HCT116 (cell line): ENCODE data around the gene GALT. TPM values are rescaled to one million over a fixed set of nuclear protein-coding genes. Genes with fewer than 3 reads are reported as not detected.

Experiments used
- ATAC-seq: fragments of 200-7000 bp; cut with Tn5 transposase; 2 replicates; pipeline ENCODE4 v1.9.1; 2020; ENCODE audit warnings: mild to moderate bottlenecking, moderate library complexity
- BruUV-seq: library from RNA; stranded (reverse); fragments of 400-500 nt; replicated peaks from 2 replicates; lab custom pipeline; 2021; lab: Mats Ljungman, UMichigan
- CTCF ChIA-PET: fragments of 300-600 bp; sonication (Branson Sonifier 250); formaldehyde crosslinking; loops from one replicate; lab custom pipeline; 2021; ENCODE audit warnings: antibody characterized with exemption; lab: Charles Lee
- POLR2A ChIA-PET: fragments of 300-600, 350-600 bp; sonication (Branson Sonifier 250); formaldehyde crosslinking; loops from one replicate; lab custom pipeline; 2021; ENCODE audit warnings: antibody characterized with exemption; lab: Charles Lee
- RAD21 ChIA-PET, 2 experiments: fragments of 300-600 bp; sonication (Branson Sonifier 250); formaldehyde crosslinking; loops; one replicate each; lab custom pipeline; 2023; ENCODE audit warnings: low total read pairs in 2 of 2; ENCODE audit not compliant: uncharacterized antibody in 2 of 2, unreplicated experiment in 2 of 2, low non-redundant PET in 1 of 2; lab: Charles Lee
- DNase-seq: peaks from one replicate; pipeline ENCODE4 v3.0.0-alpha.2; 2010; ENCODE audit warnings: low read depth, low spot score
- H2AFZ ChIP-seq: fragments of 200-600 bp; shearing (Covaris generic), sonication (generic); 2 replicates; pipeline ENCODE4 v1.6.1; 2017; ENCODE audit warnings: low read depth, mixed run types, mixed read lengths, antibody characterized with exemption, low read length; ENCODE audit not compliant: poor library complexity, severe bottlenecking
- H3K27ac ChIP-seq: 2 replicates; pipeline ENCODE4 v1.5.1; 2012; ENCODE audit warnings: low read depth, low read length
- H3K27me3 ChIP-seq: fragments of 200-600 bp; sonication (generic); 2 replicates; pipeline ENCODE4 v1.6.1; 2016; ENCODE audit warnings: mixed run types, low read length, mixed read lengths; ENCODE audit not compliant: insufficient read depth
- H3K36me3 ChIP-seq, 2 experiments: fragments of 200-500 bp in 1 of 2; fragments of 200-600 bp in 1 of 2; sonication (Bioruptor generic) in 1 of 2; sonication (generic) in 1 of 2; 2 replicates each; pipeline versions ENCODE4 v1.5.1 to v1.6.1; 2014 to 2016; ENCODE audit warnings: low read length in 2 of 2, inconsistent platforms in 1 of 2, mixed read lengths in 1 of 2, mixed run types in 1 of 2; ENCODE audit not compliant: insufficient read depth in 2 of 2, control insufficient read depth in 1 of 2
- H3K4me1 ChIP-seq, 2 experiments: fragments of 200-600 bp in 1 of 2; sonication (generic) in 1 of 2; 2 replicates each; pipeline versions ENCODE4 v1.5.1 to v1.6.1; 2012 to 2017; ENCODE audit warnings: low read length in 2 of 2, inconsistent platforms in 1 of 2, mild to moderate bottlenecking in 1 of 2, mixed read lengths in 1 of 2, mixed run types in 1 of 2, moderate library complexity in 1 of 2; ENCODE audit not compliant: insufficient read depth in 2 of 2, control insufficient read depth in 1 of 2
- H3K4me2 ChIP-seq: fragments of 200-600 bp; sonication (generic); 2 replicates; pipeline ENCODE4 v1.6.1; 2017; ENCODE audit warnings: mixed run types, low read length, mixed read lengths
- H3K4me3 ChIP-seq, 2 experiments: fragments of 200-600 bp in 1 of 2; sonication (generic) in 1 of 2; replicated peaks in 1 of 2; 2 replicates each; pipeline ENCODE4 v1.5.1; 2011 to 2016; ENCODE audit warnings: low read length in 2 of 2, control low read depth in 1 of 2, low read depth in 1 of 2, mild to moderate bottlenecking in 1 of 2, mixed read lengths in 1 of 2, mixed run types in 1 of 2
- H3K79me2 ChIP-seq: fragments of 200-600 bp; sonication (generic); 2 replicates; pipeline ENCODE4 v1.6.1; 2017; ENCODE audit warnings: mild to moderate bottlenecking, mixed run types, low read length, moderate library complexity, mixed read lengths; ENCODE audit not compliant: insufficient read depth
- H3K9ac ChIP-seq: fragments of 200-600 bp; sonication (generic); 2 replicates; pipeline ENCODE4 v1.6.1; 2016; ENCODE audit warnings: low read length, mixed read lengths
- H3K9me2 ChIP-seq: fragments of 200-600 bp; sonication (generic), shearing (Covaris generic); 2 replicates; pipeline ENCODE4 v1.6.1; 2017; ENCODE audit warnings: mixed run types, mild to moderate bottlenecking, moderate library complexity; ENCODE audit not compliant: insufficient read depth
- H3K9me3 ChIP-seq, 2 experiments: fragments of 200-500 bp in 1 of 2; fragments of 200-600 bp in 1 of 2; sonication (Bioruptor generic) in 1 of 2; sonication (generic) in 1 of 2; 2 replicates each; pipeline ENCODE4 v1.6.1; 2014 to 2017; ENCODE audit warnings: low read length in 2 of 2, mixed read lengths in 2 of 2, inconsistent platforms in 1 of 2, low read depth in 1 of 2, mild to moderate bottlenecking in 1 of 2, mixed run types in 1 of 2, moderate library complexity in 1 of 2; ENCODE audit not compliant: control insufficient read depth in 1 of 2, insufficient read depth in 1 of 2
- H4K20me1 ChIP-seq: fragments of 200-600 bp; sonication (generic), shearing (Covaris generic); 2 replicates; pipeline ENCODE4 v1.6.1; 2017; ENCODE audit warnings: mixed run types, mild to moderate bottlenecking, moderate library complexity; ENCODE audit not compliant: insufficient read depth
- ATF3 ChIP-seq: IDR thresholded peaks from 2 replicates; pipeline ENCODE4 v1.6.1; 2012
- CBX3 ChIP-seq: IDR thresholded peaks from 2 replicates; pipeline ENCODE4 v1.6.1; 2012; ENCODE audit warnings: low read depth
- CTCF ChIP-seq, 3 experiments: fragments of 200-600 bp in 1 of 3; sonication (generic) in 1 of 3; IDR thresholded peaks in 2 of 3; conservative IDR thresholded peaks in 1 of 3; 2 replicates each; pipeline ENCODE4 v1.5.1; 2012 to 2017; ENCODE audit warnings: low read depth in 2 of 3, low read length in 2 of 3, antibody characterized with exemption in 1 of 3, borderline replicate concordance in 1 of 3, control low read depth in 1 of 3, mild to moderate bottlenecking in 1 of 3, mixed read lengths in 1 of 3, mixed run types in 1 of 3, moderate library complexity in 1 of 3; ENCODE audit not compliant: insufficient read depth in 1 of 3
- EGR1 ChIP-seq: IDR thresholded peaks from 2 replicates; pipeline ENCODE4 v1.6.1; 2012; ENCODE audit warnings: low read depth
- ELF1 ChIP-seq: IDR thresholded peaks from 2 replicates; pipeline ENCODE4 v1.6.1; 2012; ENCODE audit warnings: low read depth, borderline replicate concordance
- EZH2 ChIP-seq: fragments of 200-600 bp; sonication (generic); IDR thresholded peaks from 2 replicates; pipeline ENCODE4 v1.6.1; 2017; ENCODE audit warnings: antibody characterized with exemption, mixed run types
- EZH2phosphoT487 ChIP-seq: fragments of 200-600 bp; IDR thresholded peaks from 2 replicates; pipeline ENCODE4 v1.6.1; 2018; ENCODE audit warnings: antibody characterized with exemption, borderline replicate concordance
- JUND ChIP-seq: IDR thresholded peaks from 2 replicates; pipeline ENCODE4 v1.6.1; 2012
- MAX ChIP-seq: IDR thresholded peaks from 2 replicates; pipeline ENCODE4 v1.6.1; 2012
- POLR2A ChIP-seq: IDR thresholded peaks from 2 replicates; pipeline ENCODE4 v1.7.0; 2011; ENCODE audit warnings: borderline replicate concordance; ENCODE audit not compliant: insufficient read depth, insufficient read length; ENCODE audit errors: extremely low read depth
- POLR2AphosphoS5 ChIP-seq: IDR thresholded peaks from 2 replicates; pipeline ENCODE4 v1.6.1; 2011; ENCODE audit warnings: mild to moderate bottlenecking, low read depth, low read length, moderate library complexity
- RAD21 ChIP-seq: IDR thresholded peaks from 2 replicates; pipeline ENCODE4 v1.6.1; 2012; ENCODE audit warnings: low read depth, mild to moderate bottlenecking
- REST ChIP-seq: IDR thresholded peaks from 2 replicates; pipeline ENCODE4 v1.6.1; 2012; ENCODE audit warnings: low read depth
- SP1 ChIP-seq: IDR thresholded peaks from 2 replicates; pipeline ENCODE4 v1.6.1; 2012; ENCODE audit warnings: low read depth
- SRF ChIP-seq: IDR thresholded peaks from 2 replicates; pipeline ENCODE4 v1.6.1; 2012; ENCODE audit warnings: low read depth
- TCF7L2 ChIP-seq: IDR thresholded peaks from 2 replicates; pipeline ENCODE4 v1.7.0; 2011; ENCODE audit warnings: borderline replicate concordance, inconsistent platforms; ENCODE audit not compliant: insufficient read depth, insufficient read length; ENCODE audit errors: extremely low read depth
- YY1 ChIP-seq: IDR thresholded peaks from 2 replicates; pipeline ENCODE4 v1.6.1; 2011; ENCODE audit warnings: low read length, low read depth, moderate library complexity, mild to moderate bottlenecking; ENCODE audit not compliant: insufficient replicate concordance; ENCODE audit errors: extremely low read depth
- intact Hi-C: fragments of 100-400 bp; cut with micrococcal nuclease; formaldehyde crosslinking; loops from 2 replicates; pipeline ENCODE4 v1.10.0; 2022
- total RNA-seq: library from RNA; stranded (reverse); gene quantifications from one replicate; pipeline ENCODE4 v1.2.1, GENCODE V29; 2021; ENCODE audit not compliant: unreplicated experiment

The GALT gene
- total RNA-seq, 1 experiment from 2014 or later = 28.2 TPM

- no peaks in the 10 kb centered on the region for H4K20me1 ChIP-seq
- H3K9ac ChIP-seq = no peak overlapping the region
- no peak overlapping the region for H2AFZ ChIP-seq
- H3K27me3 ChIP-seq = no peaks in the 10 kb centered on the region
- H3K9me3 ChIP-seq = no peaks in the 10 kb centered on the region
- ChIA-PET CTCF (interaction anchor here (1.0 to 2.5 kb wide), 13 partner anchors 10 to 231 kb away, joined by 3 to 21 read pairs (median 6); partner anchors contain the start of genes DCTN3, GALT and RPP25L), POLR2A (interaction anchor here (1.6 kb wide), 1 partner anchor 15 kb away, joined by 7 read pairs; the partner anchor contains the start of gene DCTN3), RAD21 (interaction anchor here in 1 of 2 experiments (0.6 to 0.7 kb wide), 2 partner anchors 23 to 31 kb away, joined by 3 to 4 read pairs; no protein-coding TSS in a partner anchor)
- peaks cover 10 to 41% of the 10 kb centered on the region in 2 experiments; a peak in 3 of 4 replicates for H3K4me1 ChIP-seq
- H3K9me2 ChIP-seq = no peaks in the 10 kb centered on the region
- intact Hi-C loops = loop anchor here (1.0 kb wide), 2 partner anchors 22 to 86 kb away; partner anchors contain the start of gene RPP25L
- BruUV-seq = no TSS peak
- no peak overlapping the region for H3K27ac ChIP-seq
- ATAC-seq = no peak
- H3K79me2 ChIP-seq = peaks cover 27% of the 10 kb centered on the region
- H3K4me3 ChIP-seq = no peak overlapping the region
- H3K4me2 ChIP-seq = no peak overlapping the region
- no peak for DNase-seq
- no peak for TF ChIP-seq EGR1
- TF ChIP-seq ELF1 = no peak
- no peak for TF ChIP-seq CTCF (IDR thresholded peaks at IDR 0.05 in 2 of 3, conservative IDR thresholded peaks at IDR 0.05 in 1 of 3; ENCODE audit: borderline replicate concordance in 1 of 3, insufficient read depth in 1 of 3, low read depth in 2 of 3, low read length in 2 of 3)
- TF ChIP-seq POLR2A = no peak
- TF ChIP-seq REST = no peak
- TF ChIP-seq YY1 = no peak
- TF ChIP-seq EZH2 = no peak
- TF ChIP-seq RAD21 = no peak
- no peak for TF ChIP-seq SP1
- no peak for TF ChIP-seq CBX3
- no peak for TF ChIP-seq ATF3
- no peak for TF ChIP-seq TCF7L2
- TF ChIP-seq MAX = no peak
- no peak for TF ChIP-seq POLR2AphosphoS5
- no peak for TF ChIP-seq SRF
- no peak for TF ChIP-seq EZH2phosphoT487
- TF ChIP-seq JUND = no peak
- H3K36me3 ChIP-seq = peaks cover 0 to 12% of the 10 kb centered on the region in 2 experiments; a peak in 2 of 4 replicates
Measured at GRCh38 chr9:34634551-34635248, 11.8 kb upstream of the GALT start.
